RWPE2 (cell line): Measurements from ENCODE around the gene AP2B1.

Source experiments
- ATAC-seq: fragments of 200-7000 bp; cut with Tn5 transposase; 3 replicates; pipeline ENCODE4 v1.9.1; 2021; ENCODE audit warnings: low read depth
- DNase-seq: peaks from one replicate; pipeline ENCODE4 v3.0.0-alpha.2; 2020; ENCODE audit warnings: low spot score
- H3K27ac ChIP-seq: fragments of 450-650 bp; 2 replicates; pipeline ENCODE4 v1.5.1; 2017; ENCODE audit warnings: mild to moderate bottlenecking; ENCODE audit not compliant: poor library complexity, severe bottlenecking
- H3K27me3 ChIP-seq: fragments of 250-450 bp; sonication (Bioruptor Pico); 2 replicates; pipeline ENCODE4 v1.5.1; 2021; ENCODE audit warnings: mild to moderate bottlenecking, moderate library complexity; ENCODE audit not compliant: insufficient read depth, poor library complexity, severe bottlenecking
- H3K36me3 ChIP-seq: fragments of 250-450 bp; sonication (Bioruptor Pico); 2 replicates; pipeline ENCODE4 v1.5.1; 2020; ENCODE audit warnings: low read depth, mild to moderate bottlenecking, moderate library complexity
- H3K4me1 ChIP-seq: fragments of 250-450 bp; sonication (Bioruptor Pico); 2 replicates; pipeline ENCODE4 v1.5.1; 2021; ENCODE audit warnings: mild to moderate bottlenecking, moderate library complexity; ENCODE audit not compliant: insufficient read depth, poor library complexity, severe bottlenecking
- H3K4me3 ChIP-seq: fragments of 250-450 bp; sonication (Bioruptor Pico); 2 replicates; pipeline ENCODE4 v1.5.1; 2021; ENCODE audit warnings: mild to moderate bottlenecking, moderate library complexity; ENCODE audit not compliant: severe bottlenecking
- H3K9me3 ChIP-seq: fragments of 250-450 bp; sonication (Bioruptor Pico); 2 replicates; pipeline ENCODE4 v1.5.1; 2021; ENCODE audit warnings: mild to moderate bottlenecking, moderate library complexity; ENCODE audit not compliant: severe bottlenecking
- TF ChIP-seq, protein P1 (sequence below): fragments of 450-650 bp; IDR thresholded peaks from one replicate; pipeline ENCODE4 v1.5.1; 2017; ENCODE audit warnings: mild to moderate bottlenecking, moderate library complexity; ENCODE audit not compliant: poor library complexity, severe bottlenecking

Gene AP2B1

DNA sequence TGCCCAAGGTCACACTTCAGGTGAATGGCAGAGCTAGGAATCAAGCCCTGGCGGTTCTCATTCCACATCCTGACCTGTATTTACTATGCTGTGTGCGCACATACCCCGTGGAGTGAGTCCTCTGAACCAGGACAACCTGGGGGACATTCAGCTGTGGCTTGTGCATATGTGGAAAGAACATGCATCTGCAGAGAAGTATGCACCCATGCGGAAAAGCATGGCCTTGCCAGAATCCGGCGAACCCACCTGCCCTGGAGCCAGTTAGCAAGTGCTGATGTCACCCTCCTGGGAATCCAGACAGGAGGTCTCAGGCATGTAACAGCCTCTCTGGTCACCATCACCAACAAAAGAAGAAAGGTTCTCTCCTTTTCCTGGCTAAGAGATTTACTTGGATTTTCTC lies 146.2 kb downstream of the AP2B1 start:
- Histone ChIP-seq H3K27me3 (no peaks in the 10 kb centered on the region), H3K4me1 (no peaks in the 10 kb centered on the region), H3K27ac (no peak overlapping the region), H3K9me3 (no peaks in the 10 kb centered on the region), H3K4me3 (no peak overlapping the region), H3K36me3 (no peaks in the 10 kb centered on the region)
- ATAC-seq = no peak
- no peak for DNase-seq
- TF ChIP-seq, protein P1, sequence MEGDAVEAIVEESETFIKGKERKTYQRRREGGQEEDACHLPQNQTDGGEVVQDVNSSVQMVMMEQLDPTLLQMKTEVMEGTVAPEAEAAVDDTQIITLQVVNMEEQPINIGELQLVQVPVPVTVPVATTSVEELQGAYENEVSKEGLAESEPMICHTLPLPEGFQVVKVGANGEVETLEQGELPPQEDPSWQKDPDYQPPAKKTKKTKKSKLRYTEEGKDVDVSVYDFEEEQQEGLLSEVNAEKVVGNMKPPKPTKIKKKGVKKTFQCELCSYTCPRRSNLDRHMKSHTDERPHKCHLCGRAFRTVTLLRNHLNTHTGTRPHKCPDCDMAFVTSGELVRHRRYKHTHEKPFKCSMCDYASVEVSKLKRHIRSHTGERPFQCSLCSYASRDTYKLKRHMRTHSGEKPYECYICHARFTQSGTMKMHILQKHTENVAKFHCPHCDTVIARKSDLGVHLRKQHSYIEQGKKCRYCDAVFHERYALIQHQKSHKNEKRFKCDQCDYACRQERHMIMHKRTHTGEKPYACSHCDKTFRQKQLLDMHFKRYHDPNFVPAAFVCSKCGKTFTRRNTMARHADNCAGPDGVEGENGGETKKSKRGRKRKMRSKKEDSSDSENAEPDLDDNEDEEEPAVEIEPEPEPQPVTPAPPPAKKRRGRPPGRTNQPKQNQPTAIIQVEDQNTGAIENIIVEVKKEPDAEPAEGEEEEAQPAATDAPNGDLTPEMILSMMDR = no peak

GRCh38 chr17:35734396-35734795 lies 147.3 kb downstream of the AP2B1 start:
- H3K36me3 ChIP-seq = no peaks in the 10 kb centered on the region
- DNase-seq = no peak

DNA sequence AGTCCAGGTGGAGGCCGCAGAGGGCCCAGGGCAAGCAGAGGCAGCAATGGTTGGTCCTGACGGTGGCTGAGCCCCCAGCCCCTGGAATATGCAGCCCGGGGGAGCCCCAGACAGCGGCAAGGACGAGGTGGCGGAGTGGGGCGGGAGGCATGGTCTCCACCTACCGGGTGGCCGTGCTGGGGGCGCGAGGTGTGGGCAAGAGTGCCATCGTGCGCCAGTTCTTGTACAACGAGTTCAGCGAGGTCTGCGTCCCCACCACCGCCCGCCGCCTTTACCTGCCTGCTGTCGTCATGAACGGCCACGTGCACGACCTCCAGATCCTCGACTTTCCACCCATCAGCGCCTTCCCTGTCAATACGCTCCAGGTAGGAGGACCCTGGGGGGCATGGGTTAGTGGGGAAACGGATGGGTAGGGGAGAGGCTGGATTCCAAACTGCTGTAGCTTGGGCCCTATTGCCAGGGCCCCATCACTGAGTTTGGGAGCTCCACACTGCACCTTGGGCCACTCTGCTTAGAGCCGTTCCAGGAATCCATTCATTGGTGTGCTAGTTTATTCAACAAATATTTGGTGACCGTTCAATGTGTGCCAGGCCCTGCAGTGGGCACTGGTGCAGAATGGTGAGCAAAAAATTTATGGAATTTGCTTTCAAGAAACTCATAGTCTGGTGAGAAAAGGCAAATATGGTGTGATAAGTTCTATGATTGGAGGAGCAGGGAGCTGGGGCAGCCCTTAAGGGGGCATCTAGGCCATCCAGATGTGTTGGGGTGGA lies 148.1 kb downstream of the AP2B1 start:
- ATAC-seq (no peak), DNase-seq (no peak)
- TF ChIP-seq, protein P1 = no peak
- Histone ChIP-seq H3K4me3 (no peak overlapping the region), H3K27me3 (peaks cover 5% of the 10 kb centered on the region), H3K4me1 (no peaks in the 10 kb centered on the region), H3K9me3 (no peaks in the 10 kb centered on the region), H3K27ac (no peak overlapping the region), H3K36me3 (no peaks in the 10 kb centered on the region)

More at GRCh38 chr17:35734396-35734795, 147.3 kb downstream of the AP2B1 start:
- ATAC-seq = no peak
- Histone ChIP-seq H3K27me3 (no peaks in the 10 kb centered on the region), H3K27ac (no peak overlapping the region), H3K4me3 (no peak overlapping the region), H3K9me3 (no peaks in the 10 kb centered on the region), H3K4me1 (no peaks in the 10 kb centered on the region)
- TF ChIP-seq, protein P1 = no peak

- ATAC-seq = no peak
- no peak overlapping the region for H3K4me3 ChIP-seq
- H3K36me3 ChIP-seq = no peaks in the 10 kb centered on the region
- H3K27me3 ChIP-seq = peaks cover 15% of the 10 kb centered on the region
- TF ChIP-seq, protein P1 = no peak
- no peaks in the 10 kb centered on the region for H3K4me1 ChIP-seq
- no peak overlapping the region for H3K27ac ChIP-seq
- H3K9me3 ChIP-seq = no peaks in the 10 kb centered on the region
- DNase-seq = no peak
Measured at GRCh38 chr17:35736236-35736635, 149.1 kb downstream of the AP2B1 start.

DNA sequence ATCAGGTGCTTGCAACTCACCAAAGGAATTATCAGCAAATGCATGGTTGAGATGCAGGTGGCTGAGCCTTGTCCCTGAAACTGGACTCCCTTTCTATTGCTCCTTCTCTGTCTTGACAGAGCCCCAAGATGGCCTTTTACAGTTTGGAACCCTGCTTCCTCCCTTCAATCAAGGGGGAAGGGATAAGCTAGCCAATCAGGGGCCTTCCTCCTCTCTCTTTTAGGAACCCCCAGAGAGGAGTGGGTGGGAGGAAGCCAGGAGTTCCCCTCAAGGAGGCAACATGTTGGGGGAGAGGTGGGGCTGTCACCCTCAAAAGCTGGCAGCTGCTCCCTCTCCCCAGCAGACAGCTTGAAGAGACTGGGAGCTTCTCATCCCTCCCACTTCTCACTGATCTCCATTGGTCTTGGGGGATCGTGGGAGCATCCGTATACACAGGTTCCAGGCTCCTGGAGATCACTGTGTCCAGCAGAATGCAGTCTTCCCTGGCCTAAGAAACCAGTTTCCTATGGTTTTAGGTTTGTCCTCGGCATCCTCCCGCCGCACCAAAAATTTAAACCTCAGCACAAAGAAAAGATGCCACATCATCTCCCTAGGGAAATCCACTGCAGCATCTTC lies 151.5 kb downstream of the AP2B1 start:
- Histone ChIP-seq H3K27ac (no peak overlapping the region), H3K4me3 (no peak overlapping the region), H3K27me3 (peaks cover 33% of the 10 kb centered on the region), H3K9me3 (no peaks in the 10 kb centered on the region), H3K4me1 (no peaks in the 10 kb centered on the region), H3K36me3 (no peaks in the 10 kb centered on the region)
- ATAC-seq = no peak
- DNase-seq = no peak
- TF ChIP-seq, protein P1 = no peak
